H7 (cell line): ENCODE measurements around the gene PCLO. TPM values are rescaled to one million over a fixed set of nuclear protein-coding genes. Genes with fewer than 3 reads are reported as not detected.
"Not testable (repeated sequence)": the region's sequence is repeated elsewhere in the genome, so short reads cannot be mapped to it uniquely, and the experiment has no call there.

Experiments
- DNase-seq: peaks from one replicate; pipeline ENCODE4 v3.0.0; 2012
- H3K27me3 ChIP-seq: 2 replicates; pipeline ENCODE4 v1.6.0; 2011; ENCODE audit warnings: mild to moderate bottlenecking, low read length; ENCODE audit not compliant: control insufficient read depth, insufficient read depth
- H3K36me3 ChIP-seq: replicated peaks from 2 replicates; pipeline ENCODE4 v1.5.1; 2011; ENCODE audit warnings: low read length; ENCODE audit not compliant: control insufficient read depth, insufficient read depth
- H3K4me3 ChIP-seq: 2 replicates; pipeline ENCODE4 v1.5.1; 2011; ENCODE audit warnings: low read depth, mild to moderate bottlenecking, control low read depth, low read length, moderate library complexity; ENCODE audit not compliant: insufficient read depth
- total RNA-seq: library from RNA; depleted of rRNA; stranded (reverse); fragments of >200 nt; shearing (Covaris generic); gene quantifications from 2 replicates; pipeline ENCODE4 v1.2.3, GENCODE V29; 2014

PCLO gene
- total RNA-seq, 1 experiment from 2014 or later, result 0.59 TPM

DNA sequence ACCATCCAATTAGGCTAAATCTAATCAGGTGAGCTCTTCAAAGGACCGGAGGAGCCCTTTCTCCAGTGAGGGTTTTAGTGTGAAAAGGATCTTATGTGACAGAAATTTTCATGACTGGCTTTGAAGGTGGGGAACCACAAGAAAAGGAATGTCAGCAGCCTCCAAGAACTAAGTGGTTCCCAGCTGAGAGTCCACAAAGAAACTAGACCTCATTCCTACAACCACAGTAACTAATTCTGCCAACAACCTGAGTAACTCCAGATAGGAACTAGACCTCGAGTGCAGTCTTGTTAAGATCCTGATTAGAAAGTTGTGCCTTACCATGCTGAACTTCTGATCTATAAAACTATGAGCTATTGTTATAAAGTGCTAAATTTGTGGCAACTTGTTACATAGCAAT, 51.3 kb downstream of the PCLO start:
- Histone ChIP-seq H3K36me3 (no peaks in the 10 kb centered on the region), H3K27me3 (no peaks in the 10 kb centered on the region), H3K4me3 (no peak overlapping the region)
- DNase-seq, result no peak

- Histone ChIP-seq H3K27me3 (no peaks in the 10 kb centered on the region), H3K36me3 (no peaks in the 10 kb centered on the region), H3K4me3 (no peak overlapping the region)
- DNase-seq, result no peak
Observed at GRCh38 chr7:83109352-83109751, 53.3 kb downstream of the PCLO start.

DNA sequence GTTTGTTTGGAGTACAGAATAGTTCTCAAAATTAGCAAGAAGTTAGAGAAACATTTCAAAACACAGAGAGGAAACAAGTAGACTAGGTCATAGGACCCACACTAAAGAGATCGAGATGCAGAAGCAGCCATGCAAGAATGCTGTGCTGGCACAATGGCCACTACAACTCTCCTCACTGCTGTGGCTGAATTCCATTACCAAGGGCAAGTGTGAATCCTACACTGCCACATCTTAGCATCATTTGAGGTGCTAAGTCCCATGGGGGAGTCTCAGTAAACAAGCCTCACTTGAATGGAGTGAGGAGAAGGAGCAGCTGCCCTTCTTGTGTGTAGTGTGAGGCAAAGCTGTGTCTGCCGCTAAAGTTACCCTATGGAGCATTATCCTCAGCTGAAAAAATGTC, 56.7 kb downstream of the PCLO start:
- DNase-seq, result no peak
- H3K27me3 ChIP-seq, result no peaks in the 10 kb centered on the region
- H3K36me3 ChIP-seq, result no peaks in the 10 kb centered on the region
- no peak overlapping the region for H3K4me3 ChIP-seq

DNA sequence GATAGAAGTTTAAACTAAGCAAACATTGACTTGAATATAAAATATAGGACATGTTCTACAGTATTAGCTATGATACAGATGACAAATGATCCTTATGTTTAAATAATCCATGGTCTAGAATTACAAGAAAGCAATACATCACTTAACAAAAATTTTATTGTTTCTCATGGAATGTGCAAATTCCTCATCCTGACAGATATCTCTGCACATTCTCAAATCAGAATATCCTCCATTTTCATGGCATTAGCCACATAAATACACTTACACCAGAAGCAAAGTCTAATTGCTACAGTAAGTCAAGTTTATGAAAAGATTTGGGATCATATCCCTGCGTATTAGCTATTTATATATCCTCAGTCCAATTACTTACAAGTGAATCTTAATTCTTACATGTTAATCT, 57.6 kb downstream of the PCLO start:
- no peak for DNase-seq
- Histone ChIP-seq H3K4me3 (no peak overlapping the region), H3K36me3 (no peaks in the 10 kb centered on the region), H3K27me3 (no peaks in the 10 kb centered on the region)

DNA sequence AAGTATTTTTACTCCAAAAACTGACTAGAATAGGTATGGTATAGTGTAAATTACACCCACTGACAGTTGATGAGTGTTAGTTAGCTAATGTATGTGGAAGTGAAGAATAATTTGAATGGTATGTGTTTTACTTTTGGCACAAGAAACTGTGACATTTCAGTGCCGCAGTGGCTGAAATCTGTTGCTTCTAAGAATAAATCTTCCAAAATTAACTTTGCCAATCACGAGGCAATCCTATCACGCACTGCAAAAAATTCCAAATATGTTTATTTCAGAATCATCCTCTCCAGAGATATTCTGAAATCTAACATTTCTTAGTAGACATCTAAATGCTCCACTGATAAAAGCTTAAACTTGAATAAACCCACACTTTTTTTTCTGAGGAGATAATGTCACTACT, 61.2 kb downstream of the PCLO start:
- DNase-seq, result no peak
- H3K4me3 ChIP-seq, result no peak overlapping the region
- no peaks in the 10 kb centered on the region for H3K36me3 ChIP-seq
- no peaks in the 10 kb centered on the region for H3K27me3 ChIP-seq

DNA sequence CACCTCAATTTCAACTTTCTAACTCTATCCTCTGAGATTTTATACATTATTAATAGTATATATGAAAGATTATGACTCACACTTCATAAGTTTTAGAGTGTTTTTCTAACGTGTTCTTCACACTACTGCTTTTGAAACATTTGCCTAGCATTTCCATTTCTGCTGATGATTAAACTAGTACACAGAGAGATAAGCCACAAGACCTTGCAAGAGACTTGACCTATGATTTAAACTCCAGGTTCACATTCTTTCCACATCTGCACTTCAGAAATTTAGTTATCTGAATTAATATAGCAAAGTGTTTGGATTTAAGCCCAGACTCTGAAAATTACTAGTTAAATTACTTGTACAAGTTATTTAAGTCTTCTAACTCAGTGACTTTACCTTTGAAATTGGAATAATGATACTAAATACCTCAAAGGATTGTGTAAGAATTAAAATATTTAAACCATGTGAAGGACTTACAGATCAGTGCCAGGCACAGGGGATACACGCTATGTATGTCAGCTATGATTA, 66.6 kb downstream of the PCLO start:
- Histone ChIP-seq H3K36me3 (no peaks in the 10 kb centered on the region), H3K27me3 (no peaks in the 10 kb centered on the region), H3K4me3 (no peak overlapping the region)
- DNase-seq, result no peak

DNA sequence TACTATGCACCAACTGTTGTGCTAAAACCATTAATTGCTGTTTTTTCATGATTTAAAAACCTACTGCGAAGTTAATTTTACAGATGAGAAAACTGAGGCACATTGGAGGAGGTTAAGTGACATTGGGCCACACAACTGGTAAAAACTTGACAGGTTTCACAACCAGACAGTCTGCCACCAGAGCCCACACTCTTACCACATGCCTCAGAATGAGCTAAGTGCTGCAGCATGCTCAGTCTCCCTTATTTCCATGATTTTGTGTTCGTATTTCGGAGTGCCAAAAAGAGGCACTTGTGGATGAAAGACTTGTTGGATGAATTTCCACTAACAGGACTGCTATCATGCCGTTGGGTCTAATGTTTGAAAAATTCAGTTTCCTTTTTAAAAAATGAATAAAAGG, 77.4 kb downstream of the PCLO start:
- H3K27me3 ChIP-seq, result no peaks in the 10 kb centered on the region
- DNase-seq, result no peak
- no peaks in the 10 kb centered on the region for H3K36me3 ChIP-seq
- no peak overlapping the region for H3K4me3 ChIP-seq

DNA sequence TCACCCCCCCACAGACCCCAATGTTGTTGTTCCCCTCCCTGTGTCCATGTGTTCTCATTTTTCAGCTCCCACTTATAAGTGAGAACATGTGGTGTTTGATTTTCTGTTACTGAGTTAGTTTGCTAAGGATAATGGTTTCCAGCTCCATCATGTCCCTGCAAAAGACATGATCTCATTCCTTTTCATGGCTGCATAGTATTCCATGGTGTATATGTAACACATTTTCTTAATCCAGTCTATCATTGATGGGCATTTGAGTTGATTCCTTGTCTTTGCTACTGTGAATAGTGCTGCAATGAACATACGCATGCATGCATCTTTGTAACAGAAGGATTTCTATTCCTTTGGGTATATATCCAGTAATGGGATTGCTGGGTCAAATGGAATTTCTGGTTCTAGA, 82.8 kb downstream of the PCLO start:
- H3K27me3 ChIP-seq, H3K4me3 ChIP-seq, H3K36me3 ChIP-seq, DNase-seq: not testable (repeated sequence)

DNA sequence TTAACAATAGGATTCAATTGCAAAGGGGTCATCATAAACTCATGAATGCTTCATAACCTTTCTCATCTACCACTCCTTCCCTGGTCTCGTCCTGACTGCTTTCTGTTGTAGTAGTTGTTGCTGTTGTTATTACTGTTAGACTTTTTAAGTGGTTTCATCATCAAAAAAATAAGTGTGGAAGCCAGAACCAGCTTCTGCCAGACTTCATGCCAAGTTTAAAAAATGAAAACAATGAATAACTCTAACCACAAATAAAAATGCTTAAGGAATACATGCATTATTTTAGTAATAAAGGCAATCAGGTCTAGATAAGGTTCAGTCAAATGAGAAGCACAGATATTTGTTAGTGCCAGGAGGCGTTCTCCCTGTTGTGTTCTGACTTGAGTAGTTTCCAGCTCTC, 85.4 kb downstream of the PCLO start:
- no peaks in the 10 kb centered on the region for H3K36me3 ChIP-seq
- no peak for DNase-seq
- H3K27me3 ChIP-seq, result no peaks in the 10 kb centered on the region
- no peak overlapping the region for H3K4me3 ChIP-seq

GRCh38 chr7:83072576-83073517, 89.8 kb downstream of the PCLO start:
- no peak for DNase-seq

GRCh38 chr7:83065714-83066113, 97.0 kb downstream of the PCLO start:
- Histone ChIP-seq H3K4me3 (no peak overlapping the region), H3K27me3 (no peaks in the 10 kb centered on the region), H3K36me3 (no peaks in the 10 kb centered on the region)
- DNase-seq, result no peak

More at GRCh38 chr7:83072576-83073517, 89.8 kb downstream of the PCLO start:
- H3K36me3 ChIP-seq, result no peaks in the 10 kb centered on the region
- H3K4me3 ChIP-seq, result no peak overlapping the region
- no peaks in the 10 kb centered on the region for H3K27me3 ChIP-seq

GRCh38 chr7:83060218-83060617, 102.5 kb downstream of the PCLO start:
- no peak for DNase-seq
- Histone ChIP-seq H3K4me3 (no peak overlapping the region), H3K36me3 (no peaks in the 10 kb centered on the region), H3K27me3 (no peaks in the 10 kb centered on the region)

- Histone ChIP-seq H3K36me3 (no peaks in the 10 kb centered on the region), H3K4me3 (no peak overlapping the region), H3K27me3 (no peaks in the 10 kb centered on the region)
- DNase-seq, result no peak
Observed at GRCh38 chr7:83058667-83059066, 104.0 kb downstream of the PCLO start.

- Histone ChIP-seq H3K4me3 (no peak overlapping the region), H3K36me3 (no peaks in the 10 kb centered on the region), H3K27me3 (no peaks in the 10 kb centered on the region)
- no peak for DNase-seq
Observed at GRCh38 chr7:83055197-83055596, 107.5 kb downstream of the PCLO start.

GRCh38 chr7:83054472-83054871, 108.2 kb downstream of the PCLO start:
- Histone ChIP-seq H3K36me3 (no peaks in the 10 kb centered on the region), H3K4me3 (no peak overlapping the region), H3K27me3 (no peaks in the 10 kb centered on the region)
- DNase-seq, result no peak
